Hematopoietic multipotent progenitor cell treated with erythropoietin and hydrocortisone succinate and interleukin-3 and kit ligand, for 4 days (in vitro differentiated cells): Measurements from ENCODE around the gene SLC35B3.
"Not testable (repeated sequence)": the region's sequence is repeated elsewhere in the genome, so short reads cannot be mapped to it uniquely, and the experiment has no call there.

Source experiments
- DNase-seq: peaks from one replicate; pipeline ENCODE4 v3.0.0-alpha.2; 2015

The SLC35B3 gene

DNA sequence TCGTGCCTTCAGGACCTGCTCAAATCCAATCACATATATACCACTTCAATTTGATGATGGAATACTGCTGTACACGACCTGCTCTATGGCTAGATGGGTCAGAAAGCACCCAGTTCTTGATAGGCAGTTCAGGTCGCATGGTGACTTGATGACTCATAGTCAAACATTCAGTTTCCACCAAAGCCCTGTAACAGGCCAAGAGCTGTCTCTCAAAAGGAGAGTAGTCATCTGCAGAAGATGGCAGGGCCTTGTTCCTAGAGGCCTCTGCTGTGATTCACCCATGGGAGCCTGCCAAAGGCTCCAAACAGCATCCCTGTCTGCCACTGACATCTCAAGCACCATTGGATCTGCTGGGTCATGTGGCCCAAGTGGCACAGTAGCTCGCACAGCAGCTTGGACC, 29.4 kb downstream of the SLC35B3 start:
- DNase-seq, result not testable (repeated sequence)

DNA sequence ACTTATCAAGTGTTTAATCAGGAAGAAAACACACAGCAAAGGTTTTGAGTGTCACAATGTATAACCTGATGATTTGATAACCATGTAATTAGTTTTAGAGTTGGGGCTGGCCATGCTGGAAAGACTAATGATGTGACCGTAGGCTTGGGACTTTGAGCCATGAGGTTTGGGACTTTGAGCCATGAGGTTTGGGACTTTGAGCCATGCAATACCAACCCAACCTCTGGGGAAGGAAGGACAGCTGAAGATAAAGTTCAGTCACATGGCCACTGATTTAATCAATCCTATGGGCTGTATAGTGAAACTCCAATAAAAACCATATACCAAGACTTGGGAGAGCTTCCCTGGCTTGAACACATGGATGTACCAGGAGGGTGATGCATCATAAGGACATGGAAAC, 32.8 kb downstream of the SLC35B3 start:
- no peak for DNase-seq

DNA sequence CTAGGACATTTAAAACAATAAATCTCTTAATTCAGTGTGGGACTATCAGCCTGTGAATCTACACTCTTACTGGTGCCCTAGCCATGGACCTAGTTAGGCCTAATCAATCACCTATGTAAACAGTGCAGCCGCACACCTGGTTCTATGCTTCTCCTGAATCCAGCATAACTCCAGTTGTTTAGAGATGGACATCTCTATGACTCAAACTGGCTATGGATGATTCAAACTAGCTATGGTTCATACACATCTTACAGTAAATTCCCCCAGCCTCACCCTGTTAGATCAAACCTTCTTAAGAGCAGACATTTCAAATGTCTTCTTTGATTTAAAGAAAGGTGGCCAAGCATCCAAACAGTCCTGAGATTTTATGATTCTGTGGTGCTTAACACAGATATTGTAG, 34.7 kb downstream of the SLC35B3 start:
- no peak for DNase-seq

DNA sequence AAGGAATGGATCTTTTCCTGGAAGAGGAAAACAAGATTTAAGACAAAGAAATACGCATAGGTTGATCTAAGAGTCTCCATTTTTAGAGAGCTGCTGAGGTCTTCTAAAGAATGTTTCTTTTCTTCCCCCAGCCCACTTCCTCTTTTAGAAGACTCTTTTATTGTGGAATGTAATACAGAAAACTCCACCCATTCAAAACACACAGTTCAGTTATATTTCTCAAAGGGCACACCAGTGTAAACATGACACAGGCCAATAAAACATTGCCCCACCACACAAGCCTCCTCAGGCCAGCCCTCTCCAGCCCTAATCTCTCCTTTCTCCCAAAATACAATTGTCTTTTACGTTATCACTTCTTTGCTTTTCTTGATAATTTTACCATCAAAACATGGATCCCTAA, 42.8 kb downstream of the SLC35B3 start:
- peak; percentile 53 for DNase-seq

DNA sequence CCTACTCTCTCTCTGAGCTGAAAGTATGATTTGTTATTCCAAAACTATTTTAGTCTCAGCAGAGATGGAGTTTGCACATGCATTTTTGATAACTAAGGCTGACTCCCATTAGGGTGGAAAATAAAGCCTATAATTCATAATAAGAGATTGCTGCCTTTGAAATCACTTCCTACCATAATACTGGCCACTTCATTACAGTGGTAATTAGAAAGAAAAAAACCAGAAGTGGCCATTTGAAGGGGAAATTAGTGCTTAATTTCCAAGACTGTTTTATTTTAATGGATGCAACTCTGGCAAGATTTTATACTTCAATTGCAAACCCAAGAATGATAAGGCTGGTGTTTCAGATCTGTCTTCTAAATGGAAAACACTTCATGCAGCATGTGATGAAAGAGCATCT, 43.4 kb downstream of the SLC35B3 start:
- no peak for DNase-seq

DNA sequence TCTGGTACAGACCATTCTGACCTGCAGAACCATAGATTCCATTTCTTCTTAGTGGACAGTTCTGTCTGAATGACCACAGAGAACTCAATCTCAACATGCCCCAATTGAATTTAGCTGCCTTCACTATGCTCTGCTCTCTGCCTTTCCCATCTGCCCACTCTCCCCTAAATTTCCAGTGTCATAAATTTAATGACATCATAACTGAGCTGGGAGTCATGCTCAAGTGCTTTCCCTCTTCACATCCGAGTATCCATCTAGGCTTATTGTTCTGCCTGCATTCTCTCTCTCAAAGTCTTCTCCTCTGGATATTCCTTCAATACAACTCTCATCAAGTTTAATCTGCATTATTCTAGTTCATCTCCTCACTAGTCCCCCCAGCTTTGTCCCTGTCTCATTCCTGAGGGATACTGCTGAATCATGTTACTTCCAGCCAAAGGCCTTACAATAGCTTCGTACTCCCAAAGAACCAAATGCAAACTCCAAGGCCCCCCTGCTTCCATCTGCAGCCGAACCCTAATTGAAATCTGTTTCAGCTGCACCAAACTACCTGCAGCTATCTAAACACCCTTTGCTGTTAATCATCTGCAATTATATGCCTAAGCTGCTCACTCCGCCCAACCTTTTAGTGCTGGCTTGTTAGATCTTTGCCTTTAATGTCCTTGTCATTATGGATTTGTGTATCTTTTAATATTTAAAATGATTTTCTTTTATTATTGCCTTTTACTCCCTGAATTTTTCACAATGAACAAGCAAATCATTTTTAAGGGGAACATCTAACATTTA, 46.1 kb downstream of the SLC35B3 start:
- DNase-seq, result no peak

DNA sequence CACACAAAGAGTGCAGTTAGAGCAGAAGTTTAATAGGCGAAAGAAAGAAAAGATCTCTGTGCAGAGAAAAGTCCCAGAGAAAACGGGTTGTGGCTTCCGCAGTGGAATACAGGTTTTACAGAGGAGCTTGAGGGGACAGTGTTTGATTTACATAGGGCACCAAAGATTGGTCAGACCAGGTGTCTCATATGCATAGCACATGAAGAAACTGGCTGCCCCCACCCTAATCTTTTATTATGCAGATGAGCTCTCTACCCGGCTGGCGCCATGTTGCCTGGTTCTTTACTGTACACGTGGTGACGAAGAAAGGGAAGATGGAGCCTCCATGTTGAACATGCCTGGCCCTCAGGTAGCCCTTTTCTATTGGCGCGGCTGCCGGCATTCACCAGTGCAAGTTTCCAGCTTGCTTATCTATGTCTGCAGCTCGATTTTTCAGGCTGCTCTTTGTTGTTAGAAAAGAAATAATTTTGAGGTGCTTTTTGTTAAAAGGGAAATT, 47.4 kb downstream of the SLC35B3 start:
- DNase-seq, result no peak

DNA sequence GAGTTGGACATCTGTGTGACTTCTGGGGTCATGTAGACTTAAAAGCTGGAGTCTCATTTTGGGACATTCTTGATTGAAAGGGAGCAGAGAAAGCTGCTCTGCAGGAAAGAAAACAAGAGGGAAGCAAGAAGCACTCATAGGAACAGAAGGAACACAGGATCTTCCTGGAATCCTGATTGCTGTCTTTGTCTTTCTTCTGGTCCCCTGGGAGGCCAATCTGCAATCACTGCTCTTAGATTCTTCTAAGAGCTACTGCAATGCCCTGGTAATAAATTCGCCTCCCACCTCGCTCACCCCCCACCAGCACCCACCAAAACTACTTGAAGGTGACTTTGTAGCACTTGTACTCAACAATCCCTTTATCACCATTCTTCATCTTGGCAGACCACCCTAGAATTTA, 51.8 kb downstream of the SLC35B3 start:
- DNase-seq, result no peak

DNA sequence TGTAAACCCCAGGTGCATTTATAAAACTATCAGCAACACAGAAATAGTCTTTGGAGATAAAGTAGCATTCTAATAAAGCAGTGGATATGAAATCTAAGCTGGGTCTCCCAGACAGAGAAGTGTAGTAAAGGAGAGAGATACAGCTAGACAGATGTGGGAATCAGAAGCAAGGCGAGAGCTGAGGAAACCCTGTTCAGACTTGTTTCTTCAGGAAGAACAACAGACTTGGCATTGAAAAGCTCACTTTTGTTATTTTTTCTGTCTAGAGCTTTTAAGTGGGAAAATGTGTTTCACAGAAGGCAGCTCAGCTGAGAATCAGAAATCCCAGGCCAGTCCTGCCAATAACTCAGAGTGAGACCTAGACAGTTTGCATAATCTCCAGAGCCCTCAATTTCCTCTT, 52.9 kb downstream of the SLC35B3 start:
- no peak for DNase-seq

DNA sequence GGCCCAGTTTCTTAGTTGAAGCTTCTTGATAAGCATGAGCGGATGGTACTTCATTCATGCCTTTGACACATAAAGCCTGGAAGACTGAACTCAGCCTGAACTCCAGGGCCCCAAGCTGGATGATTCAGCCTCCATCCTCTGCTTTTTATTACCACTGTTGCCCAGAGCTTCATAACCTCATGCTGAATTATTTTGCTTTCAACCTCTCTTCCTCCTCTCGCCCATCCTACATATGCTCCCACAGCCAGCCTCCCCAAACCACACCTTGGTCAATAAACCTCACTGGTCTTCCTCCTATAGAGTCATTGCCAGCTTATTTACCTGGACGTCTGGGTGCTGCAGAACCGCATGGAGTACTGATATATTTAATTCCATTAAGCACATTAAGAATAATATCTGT, 59.4 kb downstream of the SLC35B3 start:
- no peak for DNase-seq
